Measurements from ENCODE around the gene MOCS3.
A peak's percentile ranks its signal among the peaks of the same experiment; 100 is the strongest.

Gene MOCS3

GRCh38 chr20:50921803-50922501 is 36.7 kb upstream of the MOCS3 start:
- ChIA-PET POLR2A (no interaction called here), CTCF (interaction anchor here (1.4 to 17.0 kb wide), 4 partner anchors 8 to 133 kb away, joined by 3 to 332 read pairs (median 96); partner anchors contain the start of genes ADNP and BCAS4)
- no peak for DNase-seq (ENCODE audit: low read depth, low spot score)
- H3K4me3 ChIP-seq (ENCODE audit: low read depth, low read length): no peak overlapping the region
- no peak for TF ChIP-seq CTCF (IDR thresholded peaks at IDR 0.05; ENCODE audit: insufficient read depth, low read length, missing control alignments)

- POLR2A ChIA-PET: no interaction called here
These were observed 34.2 kb upstream of the MOCS3 start for GRCh38 chr20:50924261-50924920.

GRCh38 chr20:50926530-50926929 is 32.1 kb upstream of the MOCS3 start:
- no peak overlapping the region for H3K4me3 ChIP-seq (ENCODE audit: low read depth, low read length)
- ChIA-PET POLR2A (interaction anchor here (1.1 kb wide), 1 partner anchor 10 kb away, joined by 3 read pairs; no protein-coding TSS in a partner anchor), CTCF (interaction anchor here (1.0 to 17.0 kb wide), 6 partner anchors 13 to 133 kb away, joined by 3 to 332 read pairs (median 50); partner anchors contain the start of gene BCAS4)
- DNase-seq (ENCODE audit: low read depth, low spot score): no peak
- no peak for TF ChIP-seq CTCF (IDR thresholded peaks at IDR 0.05; ENCODE audit: insufficient read depth, low read length, missing control alignments)

More at GRCh38 chr20:50924261-50924920, 34.2 kb upstream of the MOCS3 start:
- H3K4me3 ChIP-seq (ENCODE audit: low read depth, low read length): no peak overlapping the region
- CTCF ChIA-PET: interaction anchor here (1.2 to 17.0 kb wide), 5 partner anchors 8 to 131 kb away, joined by 3 to 332 read pairs (median 6); partner anchors contain the start of gene BCAS4
- DNase-seq (ENCODE audit: low read depth, low spot score): no peak
- no peak for TF ChIP-seq CTCF (IDR thresholded peaks at IDR 0.05; ENCODE audit: insufficient read depth, low read length, missing control alignments)

GRCh38 chr20:50928469-50928868 is 30.1 kb upstream of the MOCS3 start:
- ChIA-PET CTCF (interaction anchor here (0.6 to 17.0 kb wide), 23 partner anchors 8 to 400 kb away, joined by 3 to 332 read pairs (median 8); partner anchors contain the start of gene BCAS4), POLR2A (no interaction called here)
- DNase-seq (ENCODE audit: low read depth, low spot score): no peak
- H3K4me3 ChIP-seq (ENCODE audit: low read depth, low read length): peak overlapping the region; percentile 79
- no peak for TF ChIP-seq CTCF (IDR thresholded peaks at IDR 0.05; ENCODE audit: insufficient read depth, low read length, missing control alignments)

GRCh38 chr20:50929299-50930138 is 29.1 kb upstream of the MOCS3 start:
- CTCF ChIA-PET: interaction anchor here (0.6 to 17.0 kb wide), 29 partner anchors 9 to 399 kb away, joined by 3 to 332 read pairs (median 5); partner anchors contain the start of gene BCAS4
- DNase-seq (ENCODE audit: low read depth, low spot score): peak; percentile 78
- peak; percentile 97 for TF ChIP-seq CTCF (IDR thresholded peaks at IDR 0.05; ENCODE audit: insufficient read depth, low read length, missing control alignments)
- H3K4me3 ChIP-seq (ENCODE audit: low read depth, low read length): peak overlapping the region; percentile 79
- POLR2A ChIA-PET: interaction anchor here (0.6 to 3.3 kb wide), 7 partner anchors 8 to 636 kb away, joined by 3 to 18 read pairs (median 5); partner anchors contain the start of gene BCAS4
